Cerebellar cortex (tissue), 1 donor: ENCODE measurements around the gene RERE.
"Not testable (repeated sequence)": the region's sequence is repeated elsewhere in the genome, so short reads cannot be mapped to it uniquely, and the experiment has no call there.

Source experiments
- DNase-seq: peaks from one replicate; pipeline ENCODE4 v3.0.0-alpha.2; 2015; ENCODE audit warnings: low spot score

RERE gene

DNA sequence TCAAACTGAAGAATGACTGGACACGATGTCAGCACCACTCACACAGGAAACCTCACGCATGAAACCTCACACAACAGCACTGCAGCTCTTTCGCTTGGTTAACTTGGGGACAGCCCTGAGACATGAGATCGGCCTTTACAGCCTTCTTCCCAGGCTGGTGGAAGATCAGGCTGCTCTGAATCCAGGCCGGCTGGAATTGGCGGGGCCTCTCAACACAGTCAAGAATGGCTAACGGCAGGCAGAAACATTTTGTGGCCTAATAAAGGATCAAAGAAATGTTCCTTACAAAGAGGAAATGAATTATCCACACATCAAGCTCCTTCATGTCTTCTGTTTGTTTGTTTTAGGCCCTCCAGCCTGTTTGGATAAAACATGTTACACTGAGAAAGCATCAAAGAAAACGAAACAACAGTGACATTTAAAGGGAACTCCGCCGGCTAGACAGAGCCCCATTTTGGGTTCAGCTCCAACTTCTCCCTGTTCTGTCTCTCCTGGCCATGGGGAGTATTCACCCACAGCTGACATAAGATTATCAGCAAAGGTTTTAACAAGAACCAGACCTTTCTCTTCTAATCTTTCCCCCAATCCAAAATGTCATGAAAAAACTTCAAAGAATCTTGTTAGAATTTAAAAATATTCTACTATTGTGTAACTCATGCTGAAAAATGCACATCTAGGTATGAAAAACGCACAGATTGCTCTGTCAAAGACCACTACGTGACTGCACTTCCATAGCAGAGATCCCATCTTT lies 368.4 kb downstream of the RERE start:
- DNase-seq: peak; percentile 48

DNA sequence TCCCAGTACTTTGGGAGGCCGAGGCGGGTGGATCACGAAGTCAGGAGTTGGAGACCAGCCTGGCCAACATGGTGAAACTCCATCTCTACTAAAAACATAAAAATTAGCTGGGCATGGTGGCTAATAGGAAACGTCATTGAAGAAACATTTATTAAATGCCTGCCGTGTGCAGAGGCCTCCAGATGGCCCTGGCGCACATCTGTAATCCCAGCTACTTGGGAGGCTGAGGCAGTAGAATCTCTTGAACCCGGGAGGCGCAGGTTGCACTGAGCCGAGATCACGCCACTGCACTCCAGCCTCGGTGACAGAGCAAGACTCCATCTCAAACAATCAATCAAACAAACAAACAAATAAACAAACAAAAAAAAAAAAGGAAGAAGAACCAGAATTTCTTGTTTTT lies 368.9 kb downstream of the RERE start:
- not testable (repeated sequence) for DNase-seq

GRCh38 chr1:8447616-8448150 lies 369.8 kb downstream of the RERE start:
- no peak for DNase-seq

- DNase-seq: not testable (repeated sequence)
Observed at GRCh38 chr1:8446119-8446518, 371.3 kb downstream of the RERE start.

GRCh38 chr1:8443558-8444194 lies 373.8 kb downstream of the RERE start:
- peak; percentile 52 for DNase-seq

GRCh38 chr1:8441426-8441825 lies 376.0 kb downstream of the RERE start:
- DNase-seq: no peak

DNA sequence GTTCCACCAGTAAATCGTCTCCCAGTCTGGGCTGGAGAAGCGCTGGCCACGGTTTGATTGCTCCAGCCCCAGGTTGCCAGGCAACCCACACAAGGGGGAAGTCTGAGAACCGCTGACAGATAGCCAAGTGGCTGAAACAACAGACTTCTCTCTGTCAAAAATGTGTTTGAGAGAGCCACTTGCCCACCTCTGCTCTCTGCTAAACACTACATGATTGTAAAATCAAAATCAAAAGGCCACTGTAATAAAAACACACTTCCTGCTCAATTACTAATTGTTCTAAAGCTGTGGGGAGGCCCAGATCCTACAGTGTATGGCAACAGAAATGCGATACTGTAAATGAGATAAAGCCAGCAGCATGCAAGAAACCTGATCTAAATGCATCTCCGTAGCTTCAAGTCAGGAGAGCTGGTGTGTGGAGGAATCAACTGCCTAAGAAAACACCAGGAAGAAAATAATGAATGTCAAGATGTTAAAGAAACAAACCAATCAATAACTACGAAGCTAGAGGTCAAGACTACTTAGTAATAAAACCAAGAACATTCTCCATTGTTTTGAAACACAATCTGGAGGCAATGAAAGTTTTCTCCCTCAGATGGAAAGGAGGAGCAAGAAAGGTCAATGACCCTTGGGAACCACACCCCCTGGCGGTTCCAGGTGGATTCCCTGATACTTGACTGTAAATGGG lies 378.3 kb downstream of the RERE start:
- DNase-seq: peak; percentile 89

DNA sequence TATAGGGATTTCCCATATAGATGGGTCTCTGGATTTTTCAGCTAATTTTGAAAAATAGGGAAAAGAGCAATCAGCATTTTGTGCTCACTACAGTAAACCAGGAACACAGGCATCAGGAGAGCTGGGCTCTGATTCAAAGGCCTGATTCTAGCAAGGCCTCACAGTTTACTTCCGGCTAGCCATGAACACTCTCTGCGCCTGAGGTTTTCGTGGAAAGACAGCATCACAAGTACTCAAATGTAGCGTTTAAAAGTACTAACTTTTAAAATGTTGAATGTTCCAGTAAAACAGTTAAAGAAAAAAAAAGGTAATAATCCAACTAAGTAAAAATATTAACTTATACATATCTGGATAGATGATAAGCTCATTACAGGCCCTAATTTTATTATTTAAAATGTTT lies 379.0 kb downstream of the RERE start:
- no peak for DNase-seq

- no peak for DNase-seq
Observed at GRCh38 chr1:8437347-8437746, 380.1 kb downstream of the RERE start.

- no peak for DNase-seq
Observed at GRCh38 chr1:8435569-8436071, 381.8 kb downstream of the RERE start.

GRCh38 chr1:8434101-8434500 lies 383.3 kb downstream of the RERE start:
- no peak for DNase-seq

DNA sequence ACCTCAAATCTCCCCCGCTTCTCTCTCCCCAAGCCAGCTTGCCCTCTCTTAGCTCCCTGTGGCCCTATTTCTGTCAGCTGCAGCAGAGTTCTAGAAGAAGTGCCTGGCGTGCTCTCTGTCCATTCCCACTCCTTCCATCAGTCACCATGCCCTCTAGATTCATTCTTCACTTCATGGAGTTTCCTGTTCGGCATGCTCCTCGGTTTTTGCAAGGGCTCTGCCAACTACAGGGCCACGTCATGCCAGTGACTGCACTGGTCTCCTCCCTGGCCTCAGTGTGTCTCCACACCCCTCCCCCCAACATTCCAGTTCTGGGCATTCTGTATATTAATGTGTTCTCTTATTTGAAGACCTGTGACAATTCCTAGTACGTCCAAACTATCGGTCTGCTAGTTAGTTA lies 385.7 kb downstream of the RERE start:
- no peak for DNase-seq

DNA sequence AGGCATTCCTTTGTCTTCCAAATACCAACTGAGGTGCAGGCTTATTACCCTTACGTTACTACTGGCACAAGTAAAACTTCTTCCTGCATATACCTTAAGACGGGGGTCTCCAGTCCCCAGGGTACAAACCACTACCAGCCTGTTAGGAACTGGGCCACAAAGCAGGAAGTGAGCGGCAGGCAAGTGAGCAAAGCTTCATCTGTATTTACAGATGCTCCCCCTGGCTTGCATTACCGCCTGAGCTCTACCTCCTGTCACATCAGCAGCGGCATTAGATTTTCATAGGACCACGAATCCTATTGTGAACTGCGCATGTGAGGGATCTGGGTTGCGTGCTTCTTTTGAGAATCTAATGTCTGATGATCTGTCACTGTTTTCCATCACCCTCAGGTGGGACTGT lies 386.4 kb downstream of the RERE start:
- DNase-seq: no peak

GRCh38 chr1:8430476-8430875 lies 387.0 kb downstream of the RERE start:
- no peak for DNase-seq

- peak; percentile 52 for DNase-seq
Observed at GRCh38 chr1:8429549-8430110, 387.8 kb downstream of the RERE start.

GRCh38 chr1:8428441-8428840 lies 389.0 kb downstream of the RERE start:
- DNase-seq: no peak

DNA sequence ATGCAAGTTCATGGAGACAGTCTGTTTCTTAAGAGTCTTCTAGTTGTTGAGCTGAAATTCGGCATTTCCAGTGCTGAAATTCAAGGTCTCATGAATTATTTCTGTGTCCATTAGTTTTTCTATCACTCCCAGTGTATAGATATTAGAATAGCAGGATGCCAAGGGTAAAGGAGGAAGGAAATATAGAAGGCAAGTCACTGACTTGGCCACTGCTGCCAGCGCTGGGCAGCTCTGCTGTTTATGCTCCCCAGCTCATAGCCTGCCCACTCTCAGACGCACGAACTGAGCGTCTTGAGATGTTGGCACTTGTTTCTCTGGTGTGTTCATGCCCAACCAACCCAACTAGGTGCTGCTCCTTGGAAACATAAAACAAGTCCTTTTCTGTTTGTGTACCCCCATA lies 389.5 kb downstream of the RERE start:
- peak; percentile 51 for DNase-seq

DNA sequence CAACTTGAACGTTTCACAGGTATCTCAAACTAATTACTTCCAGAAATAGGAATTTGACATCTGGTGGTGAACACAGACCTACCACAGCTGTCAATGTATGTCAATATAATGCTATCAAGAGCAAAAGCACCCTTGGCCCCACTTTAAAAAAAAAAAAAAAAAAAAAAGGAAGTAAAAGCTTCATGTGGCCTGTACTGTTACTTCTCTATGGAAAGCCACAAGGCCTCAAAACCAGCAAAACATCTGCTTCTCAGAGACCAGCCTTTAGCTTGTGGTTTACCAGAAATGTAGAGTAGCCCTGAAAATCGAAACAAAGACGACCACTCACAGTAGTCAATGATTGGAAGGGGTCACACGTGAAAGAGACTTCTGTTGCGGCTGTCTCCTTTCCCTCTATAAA lies 389.9 kb downstream of the RERE start:
- DNase-seq: no peak

DNA sequence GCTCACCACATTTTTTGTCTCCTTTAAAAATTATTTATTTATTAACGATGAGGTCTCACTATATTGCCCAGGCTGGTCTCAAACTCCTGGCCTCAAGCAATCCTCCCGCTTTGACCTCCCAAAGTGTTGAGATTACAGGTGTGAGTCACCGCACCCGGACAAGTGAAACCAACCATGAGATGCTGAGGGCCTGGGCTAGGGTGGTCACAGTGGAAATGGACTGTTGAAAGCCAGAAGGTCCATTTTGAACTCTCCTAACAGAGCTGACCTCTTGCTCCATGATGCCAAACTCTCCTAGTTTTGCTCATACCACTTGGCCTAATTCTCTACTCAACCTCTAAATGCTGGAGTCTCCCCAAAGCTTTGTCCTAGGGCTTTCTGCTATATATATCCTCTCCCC lies 390.4 kb downstream of the RERE start:
- no peak for DNase-seq

GRCh38 chr1:8425781-8426161 lies 391.7 kb downstream of the RERE start:
- DNase-seq: no peak

DNA sequence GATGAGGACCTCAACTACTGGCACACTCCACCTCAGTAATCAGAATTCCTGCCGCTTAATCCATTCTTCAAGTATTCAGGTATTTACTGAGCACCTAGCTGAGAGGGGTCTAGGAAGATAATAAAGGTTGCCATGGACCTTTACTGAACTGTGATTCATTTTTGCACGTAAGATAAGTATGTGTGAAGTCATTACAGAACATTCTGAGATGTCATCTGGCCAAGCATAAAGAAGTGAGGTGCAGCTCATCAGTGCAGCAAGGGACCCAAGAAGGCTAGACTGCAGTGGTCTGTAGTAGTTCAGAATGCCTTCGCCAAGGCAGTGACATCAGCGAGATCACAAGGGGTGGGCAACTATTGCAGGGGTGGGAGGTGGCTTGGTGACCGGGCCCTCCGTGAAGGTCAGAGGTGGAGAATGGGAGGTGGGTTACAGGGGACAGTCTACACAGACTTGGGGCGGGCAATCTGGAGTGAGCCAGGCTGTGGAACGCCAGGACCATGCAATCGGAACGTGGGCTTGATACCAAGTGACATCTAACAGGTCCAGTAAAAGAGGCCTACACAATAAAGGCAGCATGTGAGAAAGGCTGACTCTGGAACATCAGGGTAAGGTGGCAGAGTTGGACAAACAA lies 392.2 kb downstream of the RERE start:
- DNase-seq: no peak

DNA sequence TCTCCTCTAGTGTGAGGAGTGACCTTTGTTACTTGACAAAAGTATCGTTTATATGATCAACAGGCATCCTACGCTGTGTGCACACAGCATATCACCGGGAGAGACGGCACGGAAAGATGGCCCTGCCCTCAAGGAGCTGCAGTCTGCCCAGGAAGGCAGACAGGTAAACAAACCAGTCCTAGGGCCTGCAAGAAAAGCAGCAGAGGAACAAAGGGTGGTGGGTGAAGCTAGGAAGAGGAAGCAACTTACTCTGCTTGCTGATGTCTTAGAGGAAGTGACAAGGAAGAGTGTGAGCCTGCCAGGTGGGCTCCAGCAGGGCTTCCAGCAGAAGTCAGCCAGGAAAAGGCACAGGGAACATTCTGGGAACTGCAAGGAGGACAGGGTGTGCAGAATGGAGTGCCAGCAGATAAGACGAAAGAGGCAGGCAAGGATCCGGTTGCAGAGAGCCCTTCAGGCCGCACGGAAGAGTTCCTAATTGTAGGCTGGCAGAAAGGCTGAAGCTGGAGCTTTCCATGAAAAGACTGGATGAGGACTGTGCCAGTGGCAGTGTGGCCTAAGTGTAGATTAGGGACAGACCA lies 392.8 kb downstream of the RERE start:
- DNase-seq: peak; percentile 83
